Transverse colon (tissue), 4 donors: ENCODE measurements around the gene TRIL.

Source experiments
- EP300 ChIP-seq: sonication (generic); formaldehyde crosslinking; IDR thresholded peaks from one replicate; pipeline ENCODE4 v1.6.1; 2017; ENCODE audit warnings: antibody characterized with exemption, low read depth
- POLR2A ChIP-seq: fragments of 450-650 bp; IDR thresholded peaks from one replicate; pipeline ENCODE4 v1.6.1; 2016; ENCODE audit warnings: antibody characterized with exemption, mild to moderate bottlenecking, moderate library complexity
- POLR2AphosphoS5 ChIP-seq, 3 donors: sonication (generic); formaldehyde crosslinking; IDR thresholded peaks; one replicate each; pipeline ENCODE4 v1.6.1; 2016; ENCODE audit warnings: antibody characterized with exemption in 3 of 3
- TF ChIP-seq, protein P1 (sequence below), 5 experiments: fragments of 200-600 bp in 3 of 5; fragments of 450-650 bp in 2 of 5; sonication (generic) in 3 of 5; IDR thresholded peaks; 1 replicate in 2 of 5; 2 replicates in 3 of 5; pipeline ENCODE4 v1.5.1; 2016 to 2017; ENCODE audit warnings: antibody characterized with exemption in 5 of 5, inconsistent platforms in 3 of 5, mild to moderate bottlenecking in 2 of 5, moderate library complexity in 1 of 5

DNA sequence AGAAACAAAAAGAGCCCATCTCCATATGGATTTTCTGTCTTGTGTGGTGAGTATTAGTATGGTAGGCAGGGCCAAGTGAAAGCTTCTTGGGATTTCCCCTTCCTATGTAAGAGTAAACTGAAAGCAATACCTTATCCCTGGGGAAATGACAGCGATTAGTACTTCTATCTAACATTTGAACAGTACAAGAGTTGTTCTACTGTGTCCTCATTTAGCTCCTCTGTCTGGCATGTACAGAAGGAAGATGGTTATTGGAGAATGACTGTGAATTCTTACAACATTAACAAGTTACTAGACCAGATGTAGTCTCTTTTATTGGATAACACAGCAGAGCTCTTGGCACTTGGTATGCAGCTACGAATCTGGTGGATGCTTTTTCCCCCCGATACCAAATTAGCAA lies 17.9 kb upstream of the TRIL start:
- TF ChIP-seq, protein P1, sequence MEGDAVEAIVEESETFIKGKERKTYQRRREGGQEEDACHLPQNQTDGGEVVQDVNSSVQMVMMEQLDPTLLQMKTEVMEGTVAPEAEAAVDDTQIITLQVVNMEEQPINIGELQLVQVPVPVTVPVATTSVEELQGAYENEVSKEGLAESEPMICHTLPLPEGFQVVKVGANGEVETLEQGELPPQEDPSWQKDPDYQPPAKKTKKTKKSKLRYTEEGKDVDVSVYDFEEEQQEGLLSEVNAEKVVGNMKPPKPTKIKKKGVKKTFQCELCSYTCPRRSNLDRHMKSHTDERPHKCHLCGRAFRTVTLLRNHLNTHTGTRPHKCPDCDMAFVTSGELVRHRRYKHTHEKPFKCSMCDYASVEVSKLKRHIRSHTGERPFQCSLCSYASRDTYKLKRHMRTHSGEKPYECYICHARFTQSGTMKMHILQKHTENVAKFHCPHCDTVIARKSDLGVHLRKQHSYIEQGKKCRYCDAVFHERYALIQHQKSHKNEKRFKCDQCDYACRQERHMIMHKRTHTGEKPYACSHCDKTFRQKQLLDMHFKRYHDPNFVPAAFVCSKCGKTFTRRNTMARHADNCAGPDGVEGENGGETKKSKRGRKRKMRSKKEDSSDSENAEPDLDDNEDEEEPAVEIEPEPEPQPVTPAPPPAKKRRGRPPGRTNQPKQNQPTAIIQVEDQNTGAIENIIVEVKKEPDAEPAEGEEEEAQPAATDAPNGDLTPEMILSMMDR (IDR thresholded peaks at IDR 0.05): no peak
- TF ChIP-seq POLR2A (no peak), POLR2AphosphoS5 (IDR thresholded peaks at IDR 0.05) (no peak), EP300 (no peak)
